Uterus (tissue), 2 donors: Measurements from ENCODE around the gene JMJD4.

ENCODE experiments used
- POLR2A ChIP-seq, 2 donors: fragments of 450-650 bp; IDR thresholded peaks; one replicate each; pipeline ENCODE4 v1.6.1; 2016; ENCODE audit warnings: antibody characterized with exemption in 2 of 2, mild to moderate bottlenecking in 1 of 2, moderate library complexity in 1 of 2
- TF ChIP-seq, protein P1 (sequence below), 4 experiments: fragments of 200-600 bp in 2 of 4; fragments of 450-650 bp in 2 of 4; sonication (generic) in 2 of 4; IDR thresholded peaks; one replicate each; pipeline ENCODE4 v1.5.1; 2016 to 2019; ENCODE audit warnings: antibody characterized with exemption in 4 of 4, mild to moderate bottlenecking in 2 of 4, moderate library complexity in 1 of 4

DNA sequence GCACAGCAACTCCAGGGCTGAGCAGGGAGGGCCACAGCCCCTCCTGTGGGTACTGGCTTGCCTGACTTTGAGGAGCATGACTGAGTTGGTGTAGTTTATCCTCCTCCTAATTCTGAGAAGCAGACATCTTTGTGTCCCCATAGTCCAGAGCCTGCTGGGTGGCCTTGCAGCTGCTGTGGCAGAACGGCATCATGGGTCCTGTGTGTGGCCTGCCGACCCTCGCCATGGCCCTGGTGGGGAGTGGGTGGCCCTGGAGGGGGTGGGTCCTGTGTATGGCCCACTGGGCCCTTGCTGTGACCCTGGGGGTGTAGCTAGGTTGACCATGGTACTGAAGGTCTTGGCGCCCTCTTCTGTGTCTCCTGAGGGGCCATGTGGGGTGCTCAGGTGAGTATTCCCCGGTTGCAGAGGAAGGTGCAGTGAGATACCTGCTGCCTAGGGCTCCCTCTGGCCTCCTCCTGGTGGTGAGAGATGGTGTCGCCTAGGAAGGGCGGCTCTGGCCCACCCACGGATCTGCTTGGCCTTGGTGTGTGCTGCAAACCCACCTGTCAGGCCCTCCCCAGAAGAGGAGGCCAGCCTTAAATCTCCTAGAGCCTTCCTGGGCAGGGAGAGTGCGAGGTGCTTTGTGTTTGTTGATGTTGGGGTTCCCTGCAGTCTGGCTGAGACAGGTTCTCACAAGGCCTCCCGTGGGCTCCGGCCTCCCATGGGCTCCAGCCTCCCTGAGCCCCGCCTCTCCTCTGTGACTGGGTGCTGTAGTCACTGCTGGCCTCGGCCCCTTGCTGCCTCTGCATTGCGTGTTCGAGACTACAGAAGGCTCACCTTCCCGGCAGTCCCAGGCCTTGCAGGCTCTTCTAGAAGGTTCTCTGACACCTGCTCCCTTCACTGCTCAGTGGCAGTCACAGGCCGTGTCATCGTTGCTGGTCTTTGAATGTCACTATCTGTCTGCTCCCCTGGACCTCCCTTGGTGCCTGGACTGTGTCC lies 7.9 kb upstream of the JMJD4 start:
- TF ChIP-seq, protein P1, sequence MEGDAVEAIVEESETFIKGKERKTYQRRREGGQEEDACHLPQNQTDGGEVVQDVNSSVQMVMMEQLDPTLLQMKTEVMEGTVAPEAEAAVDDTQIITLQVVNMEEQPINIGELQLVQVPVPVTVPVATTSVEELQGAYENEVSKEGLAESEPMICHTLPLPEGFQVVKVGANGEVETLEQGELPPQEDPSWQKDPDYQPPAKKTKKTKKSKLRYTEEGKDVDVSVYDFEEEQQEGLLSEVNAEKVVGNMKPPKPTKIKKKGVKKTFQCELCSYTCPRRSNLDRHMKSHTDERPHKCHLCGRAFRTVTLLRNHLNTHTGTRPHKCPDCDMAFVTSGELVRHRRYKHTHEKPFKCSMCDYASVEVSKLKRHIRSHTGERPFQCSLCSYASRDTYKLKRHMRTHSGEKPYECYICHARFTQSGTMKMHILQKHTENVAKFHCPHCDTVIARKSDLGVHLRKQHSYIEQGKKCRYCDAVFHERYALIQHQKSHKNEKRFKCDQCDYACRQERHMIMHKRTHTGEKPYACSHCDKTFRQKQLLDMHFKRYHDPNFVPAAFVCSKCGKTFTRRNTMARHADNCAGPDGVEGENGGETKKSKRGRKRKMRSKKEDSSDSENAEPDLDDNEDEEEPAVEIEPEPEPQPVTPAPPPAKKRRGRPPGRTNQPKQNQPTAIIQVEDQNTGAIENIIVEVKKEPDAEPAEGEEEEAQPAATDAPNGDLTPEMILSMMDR (IDR thresholded peaks at IDR 0.05) = no peak
- no peak for TF ChIP-seq POLR2A (IDR thresholded peaks at IDR 0.05)
